ENCODE results near the gene PLEKHG4B.

Gene PLEKHG4B

DNA sequence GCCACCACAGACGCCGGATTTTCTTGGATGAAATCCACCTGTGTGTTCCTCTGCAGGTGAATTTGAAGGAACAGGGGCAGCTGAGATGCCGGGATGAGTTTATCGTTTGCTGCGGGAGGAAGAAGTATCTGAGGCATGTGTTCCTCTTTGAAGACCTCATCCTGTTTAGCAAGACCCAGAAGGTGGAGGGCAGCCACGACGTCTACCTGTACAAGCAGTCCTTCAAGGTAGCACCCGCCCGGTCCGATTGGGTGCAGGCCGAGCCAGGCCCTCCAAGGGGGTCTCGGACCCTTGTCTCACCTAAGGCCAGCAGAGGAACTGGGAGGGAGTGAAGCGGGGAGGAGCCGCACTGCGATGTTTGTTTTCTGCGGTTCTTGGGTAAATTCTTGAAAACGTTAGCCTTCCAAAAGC is 80.9 kb downstream of the PLEKHG4B start:
- no peak for DNase-seq (ENCODE audit: low spot score)

DNA sequence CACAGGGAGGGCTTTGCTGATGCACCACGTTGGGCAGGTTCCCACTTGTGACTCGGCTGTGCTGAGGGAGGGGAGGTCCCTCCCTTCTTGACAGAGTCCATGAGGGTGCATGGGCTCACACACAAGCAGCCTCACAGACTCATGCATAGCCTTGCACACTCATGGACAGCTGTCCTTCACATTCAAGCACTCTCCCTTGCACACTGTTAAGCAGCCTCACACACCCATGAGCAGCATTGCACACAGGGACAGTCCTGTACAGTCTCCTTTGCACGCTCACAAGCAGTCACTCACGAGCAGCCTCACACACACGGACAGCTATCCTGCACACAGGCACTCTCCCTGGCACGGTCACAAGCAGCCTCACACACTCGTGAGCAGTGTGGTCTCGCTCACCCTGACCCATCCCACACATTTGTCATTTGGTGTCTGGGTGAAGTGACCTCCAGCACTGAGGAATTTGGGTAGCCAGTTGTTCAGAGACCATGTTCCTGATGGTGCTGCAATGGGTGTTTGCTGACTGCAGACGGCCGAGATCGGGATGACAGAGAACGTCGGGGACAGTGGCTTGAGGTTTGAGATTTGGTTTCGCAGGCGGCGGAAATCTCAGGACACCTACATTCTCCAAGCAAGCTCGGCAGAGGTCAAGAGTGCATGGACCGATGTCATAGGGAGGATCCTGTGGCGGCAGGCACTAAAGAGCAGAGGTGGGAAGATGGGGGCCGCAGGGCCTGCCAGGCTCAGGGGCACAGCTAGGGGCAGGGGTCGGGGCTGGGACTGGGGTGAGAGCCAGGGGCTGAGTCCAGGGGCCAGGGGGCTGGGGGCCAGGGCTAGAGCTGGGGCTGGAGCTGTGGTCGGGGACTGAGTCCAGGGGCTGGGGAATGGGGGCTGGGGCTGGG is 81.7 kb downstream of the PLEKHG4B start:
- DNase-seq (ENCODE audit: low spot score) = no peak

DNA sequence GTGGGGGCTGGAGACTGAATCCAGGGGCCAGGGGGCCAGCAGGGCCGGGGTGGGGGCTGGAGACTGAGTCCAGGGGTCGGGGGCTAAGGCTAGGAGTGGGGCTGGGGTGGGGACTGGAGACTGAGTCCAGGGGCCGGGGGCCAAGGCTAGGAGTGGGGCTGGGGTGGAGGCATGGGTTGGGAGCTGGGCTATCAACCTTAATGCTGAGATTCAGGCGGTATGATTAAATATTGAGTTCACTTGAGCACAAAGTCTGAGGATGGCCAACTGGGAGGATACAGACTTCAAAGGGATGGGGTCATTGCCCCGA is 82.3 kb downstream of the PLEKHG4B start:
- DNase-seq (ENCODE audit: low spot score) = no peak

DNA sequence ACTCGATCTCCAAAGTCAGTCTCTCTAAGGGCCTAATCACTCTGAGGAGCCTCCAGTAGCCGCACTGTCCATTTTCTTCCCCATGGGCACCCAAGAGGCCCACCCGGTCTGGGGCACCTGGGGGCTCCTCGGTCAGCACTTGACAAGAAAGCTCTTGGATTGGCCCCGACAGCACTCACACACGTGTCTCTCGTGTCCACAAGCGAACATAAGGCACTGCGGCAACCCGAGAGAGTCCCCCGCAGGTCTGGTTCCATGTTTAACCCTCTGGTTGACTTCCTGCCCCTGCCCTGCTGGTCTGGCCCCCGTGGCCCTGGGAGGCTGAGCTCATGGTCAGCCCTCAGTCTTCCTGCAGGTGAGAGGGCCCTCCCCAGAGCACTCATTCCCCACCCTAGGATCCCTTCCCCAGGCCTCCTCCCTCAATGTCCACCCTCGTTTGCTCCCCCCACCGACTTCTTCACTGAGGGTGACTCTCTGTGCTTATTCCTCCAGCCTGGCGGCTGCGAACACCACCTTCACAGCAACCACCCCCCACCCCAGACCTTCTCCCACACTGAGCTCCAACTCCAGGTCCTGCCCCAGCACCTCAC is 83.0 kb downstream of the PLEKHG4B start:
- DNase-seq (ENCODE audit: low spot score) = no peak

DNA sequence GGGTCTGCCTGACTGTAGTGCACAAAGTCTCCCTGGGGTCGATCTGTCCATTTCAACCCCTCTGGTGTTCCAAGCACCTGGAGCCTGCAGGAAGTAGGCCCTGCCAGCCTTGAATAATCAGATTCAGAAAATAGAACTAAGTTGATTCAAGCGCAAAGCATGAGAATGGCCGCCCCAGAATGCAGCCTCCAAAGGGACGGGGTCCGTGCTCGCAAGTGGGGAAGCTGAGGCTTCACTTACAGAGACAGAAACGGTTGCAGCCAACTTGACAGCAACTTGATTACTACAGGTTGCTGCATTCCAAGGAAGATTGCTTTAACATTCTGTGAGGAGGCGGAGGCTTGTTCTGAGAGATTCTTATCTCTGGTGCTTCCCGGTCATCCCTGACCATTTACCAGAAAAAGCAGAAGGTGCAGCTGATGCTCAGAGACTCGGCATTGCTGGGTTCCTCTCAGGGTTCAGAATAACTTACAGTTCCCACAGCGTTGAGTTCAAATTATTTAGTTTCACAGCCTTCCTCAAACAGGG is 84.4 kb downstream of the PLEKHG4B start:
- no peak for DNase-seq (ENCODE audit: low spot score)

DNA sequence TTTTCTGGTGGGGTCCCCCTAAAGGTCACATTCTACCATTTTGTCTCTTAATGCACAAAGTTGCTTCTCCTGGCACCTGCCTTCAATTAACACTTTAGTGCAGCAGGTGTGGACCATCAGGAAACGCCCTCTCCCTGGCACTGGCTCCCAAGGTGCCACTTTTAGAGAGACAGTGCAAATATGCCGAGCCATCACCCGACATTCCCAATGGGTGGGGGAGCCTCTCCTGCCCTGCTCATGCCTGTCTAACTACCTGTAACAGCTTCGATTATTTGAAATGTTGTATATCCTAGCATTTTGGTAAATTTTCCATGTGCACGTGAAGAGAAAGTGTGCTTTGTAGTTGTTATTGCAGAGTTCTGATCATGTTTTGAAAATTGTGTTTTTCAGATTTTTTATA is 86.1 kb downstream of the PLEKHG4B start:
- DNase-seq (ENCODE audit: low spot score) = no peak

DNA sequence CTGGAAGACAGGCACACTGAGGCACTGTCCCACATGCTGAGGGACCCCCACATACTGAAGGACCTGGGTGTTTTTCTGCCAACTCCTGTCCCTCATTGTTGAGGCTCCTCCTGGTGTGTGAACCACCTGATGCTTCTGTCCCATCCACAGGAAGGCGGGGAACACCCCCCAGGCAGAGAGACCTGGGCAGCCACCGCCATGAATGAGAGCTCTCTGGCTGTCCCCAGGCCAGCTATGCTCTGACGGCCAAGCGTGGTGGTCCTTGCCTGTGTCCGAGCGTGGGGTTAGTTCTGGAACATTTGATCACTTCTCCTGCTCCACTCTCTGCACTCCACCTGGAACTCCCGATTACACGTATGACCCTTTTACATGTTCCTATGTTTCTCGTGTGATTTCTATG is 87.4 kb downstream of the PLEKHG4B start:
- DNase-seq (ENCODE audit: low spot score) = no peak

DNA sequence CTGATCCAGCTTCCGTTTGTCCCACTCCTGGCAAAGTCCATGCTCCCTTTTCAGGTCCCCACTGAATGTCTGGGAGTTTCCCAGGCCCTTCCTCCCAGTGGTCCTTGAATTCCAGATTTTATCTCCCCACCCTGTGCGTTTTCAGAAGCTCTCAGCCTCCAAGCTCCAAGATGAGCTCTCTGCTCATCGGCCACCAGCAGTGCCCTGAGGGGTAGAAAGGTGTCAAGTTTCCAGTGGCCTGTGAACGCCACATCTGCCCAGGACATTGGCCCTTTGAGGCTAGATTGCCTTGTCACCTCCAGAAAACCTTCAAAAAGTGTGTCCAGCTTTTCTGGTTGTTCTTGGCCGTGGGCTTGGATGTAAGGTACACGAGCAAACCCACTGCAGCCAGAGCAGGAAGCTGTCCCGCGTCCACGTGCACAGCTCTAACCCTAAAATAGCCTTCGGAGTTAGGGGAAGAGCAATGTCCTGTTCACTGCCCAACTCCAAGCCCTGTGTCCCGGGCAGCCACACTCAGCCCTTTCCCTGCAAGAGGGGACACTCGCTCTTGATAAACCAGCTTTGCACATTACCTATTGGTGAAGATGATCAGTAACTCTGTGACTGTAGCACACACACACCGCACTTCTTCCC is 88.4 kb downstream of the PLEKHG4B start:
- no peak for DNase-seq (ENCODE audit: low spot score)

DNA sequence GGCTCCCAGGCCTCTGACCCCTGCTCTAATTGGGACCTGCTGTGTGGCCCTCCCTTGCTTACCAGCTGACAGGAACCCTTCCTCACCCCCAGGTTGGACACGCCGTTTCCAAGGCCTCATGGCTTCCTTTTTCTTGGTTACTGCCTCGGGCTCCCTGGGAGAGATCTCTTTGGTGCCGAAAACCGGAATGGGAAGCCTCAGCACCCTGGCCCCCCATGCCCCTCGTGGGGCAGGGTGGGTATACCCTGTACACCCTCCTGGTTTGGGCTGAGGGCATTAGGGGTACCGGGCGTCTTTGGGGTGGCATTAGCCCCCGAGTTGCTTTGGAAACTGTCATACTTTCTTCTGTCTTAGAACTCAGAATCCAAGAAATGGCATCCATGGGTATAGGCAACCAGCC is 89.2 kb downstream of the PLEKHG4B start:
- no peak for DNase-seq (ENCODE audit: low spot score)

DNA sequence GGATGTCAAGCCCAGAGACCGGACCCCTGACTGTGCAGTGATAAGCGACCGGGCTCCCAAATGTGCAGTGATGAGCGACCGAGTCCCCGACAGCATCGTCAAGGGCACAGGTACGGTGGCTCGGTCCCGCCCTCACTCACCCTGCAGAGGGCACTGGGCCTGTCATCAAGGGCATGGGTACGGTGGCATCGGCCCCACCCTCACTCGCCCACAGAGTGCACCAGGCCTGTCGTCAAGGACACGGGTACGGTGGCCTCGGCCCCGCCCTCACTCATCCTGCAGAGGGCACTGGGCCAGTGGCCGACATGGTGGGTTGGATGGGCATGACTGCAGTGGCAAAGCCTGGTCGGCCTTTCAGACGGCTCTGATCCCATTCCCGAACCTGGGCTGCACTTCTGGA is 89.6 kb downstream of the PLEKHG4B start:
- no peak for DNase-seq (ENCODE audit: low spot score)

DNA sequence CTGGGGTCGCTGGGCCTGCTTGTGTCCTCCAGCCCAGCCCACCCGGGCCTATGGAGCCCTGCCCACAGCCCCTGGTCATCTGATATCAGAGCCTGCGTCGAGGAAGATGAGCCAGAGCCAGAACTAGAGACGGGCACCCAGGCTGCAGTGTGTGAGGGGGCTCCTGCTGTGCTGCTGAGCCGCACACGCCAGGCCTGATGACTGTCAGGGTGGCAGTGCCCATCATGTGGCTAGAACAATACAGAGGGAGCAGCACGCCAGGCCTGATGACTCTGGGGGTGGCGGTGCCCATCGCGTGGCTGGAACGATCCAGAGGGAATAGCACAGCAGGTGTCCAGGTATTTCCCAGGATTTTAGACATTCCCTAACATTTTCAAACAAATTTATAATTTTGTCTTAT is 90.2 kb downstream of the PLEKHG4B start:
- no peak for DNase-seq (ENCODE audit: low spot score)

DNA sequence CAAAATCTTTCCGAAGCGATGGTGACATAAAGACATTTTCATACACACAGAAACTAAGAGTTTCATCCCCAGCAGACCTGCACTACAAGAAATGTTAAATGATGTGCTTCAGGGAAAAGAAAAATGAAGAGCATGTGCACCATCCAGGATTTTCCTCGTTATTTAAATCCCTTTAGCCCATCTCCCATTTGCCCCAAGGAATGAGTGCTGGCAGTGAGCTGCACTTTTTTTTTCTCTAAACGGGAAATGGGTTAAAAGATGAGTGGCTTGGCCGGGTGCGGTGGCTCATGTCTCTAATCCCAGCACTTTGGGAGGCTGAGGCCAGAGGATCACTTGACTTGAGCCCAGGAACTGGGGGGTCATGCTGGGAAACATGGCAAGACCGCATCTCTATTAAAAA is 92.5 kb downstream of the PLEKHG4B start:
- no peak for DNase-seq (ENCODE audit: low spot score)

DNA sequence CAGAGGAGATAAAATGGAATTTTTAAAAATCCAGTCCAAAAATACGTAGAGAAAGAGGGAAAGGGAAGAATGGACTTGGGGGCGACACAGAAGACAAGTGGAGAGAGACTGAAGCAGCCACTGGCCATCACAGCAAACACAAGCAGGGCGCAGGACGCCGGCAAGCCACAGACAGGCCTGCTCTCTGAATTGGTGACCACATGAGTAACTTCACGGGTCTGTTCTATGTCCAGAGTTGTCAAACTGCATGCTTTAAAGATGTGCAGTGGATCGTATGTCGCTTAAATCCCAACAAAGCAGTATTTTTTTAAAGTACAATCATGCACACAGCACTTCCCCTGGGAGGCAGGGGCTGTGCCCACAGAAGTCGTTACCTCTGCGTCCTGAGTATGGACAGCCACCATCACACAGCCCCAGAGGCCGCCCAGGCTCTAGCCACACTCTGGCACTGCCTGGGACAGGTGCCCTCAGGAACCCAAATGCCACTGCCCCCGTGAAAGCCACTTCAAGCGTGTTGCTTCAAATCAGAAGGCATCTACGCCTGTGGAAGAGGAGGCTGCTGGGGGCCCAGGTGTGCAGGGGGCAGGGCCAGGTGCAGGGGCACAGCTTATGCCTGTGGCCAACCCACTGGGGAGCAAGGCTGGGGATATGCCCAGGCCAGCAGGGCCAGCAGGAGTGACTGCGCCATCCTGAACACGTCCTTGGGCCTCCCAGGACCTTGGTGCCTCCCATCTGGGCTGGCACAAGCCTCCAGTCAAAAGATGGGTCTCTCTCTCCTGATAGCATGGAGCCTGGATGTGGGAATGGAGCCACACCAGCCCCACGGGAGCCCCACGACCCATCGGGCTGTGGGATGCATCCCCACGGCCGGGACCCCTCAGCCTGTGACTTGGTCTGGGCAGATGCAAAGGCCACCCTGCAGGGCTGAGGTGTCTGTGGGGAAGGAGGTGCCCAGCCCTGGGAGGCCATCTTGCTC is 93.4 kb downstream of the PLEKHG4B start:
- DNase-seq (ENCODE audit: low spot score) = no peak

DNA sequence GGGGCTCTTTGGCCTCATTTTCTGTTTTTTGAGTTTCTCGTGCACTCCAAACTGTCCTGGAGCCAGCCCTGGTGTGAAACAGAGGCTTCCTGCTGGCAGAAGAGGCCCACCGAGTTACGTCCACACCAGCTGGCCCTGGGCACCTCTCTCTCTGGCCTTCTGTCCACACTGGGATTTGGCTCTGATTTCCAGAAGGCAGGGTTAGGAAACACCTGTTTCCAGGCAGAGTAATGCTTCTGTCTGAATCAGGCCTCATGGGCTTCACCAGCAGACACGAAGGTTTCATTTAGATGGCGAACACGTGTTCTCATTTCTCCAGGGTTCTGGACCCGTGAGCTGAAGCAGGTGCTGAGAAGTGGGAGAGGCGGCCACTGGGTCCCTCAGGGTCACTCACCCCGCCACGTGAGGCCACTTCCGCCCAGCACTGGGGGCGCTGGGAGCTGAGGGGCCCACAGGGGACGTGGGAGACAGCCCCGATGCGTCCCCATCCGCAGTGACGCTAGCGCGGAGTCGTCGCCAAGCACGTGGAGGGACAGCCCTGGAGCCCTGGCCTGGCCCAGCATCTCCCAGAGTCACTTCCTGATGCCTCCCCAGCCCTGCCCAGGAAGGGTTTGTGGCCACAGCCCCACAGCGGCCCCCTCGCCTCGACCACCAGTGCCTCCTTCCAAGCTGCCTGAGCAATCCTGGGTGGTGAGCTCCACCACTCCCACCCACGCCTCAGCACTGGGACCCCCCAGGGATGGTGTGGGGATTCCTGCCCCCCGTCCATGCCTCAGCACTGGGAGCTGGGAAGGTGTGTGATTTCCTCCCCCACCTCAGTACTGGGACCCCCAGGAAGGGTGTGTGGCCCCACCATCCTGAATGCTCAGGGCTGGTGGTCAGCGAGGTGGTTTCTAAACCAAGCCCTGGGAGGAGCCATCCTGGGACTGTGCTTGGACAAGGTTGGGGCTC is 94.4 kb downstream of the PLEKHG4B start:
- DNase-seq (ENCODE audit: low spot score) = no peak

DNA sequence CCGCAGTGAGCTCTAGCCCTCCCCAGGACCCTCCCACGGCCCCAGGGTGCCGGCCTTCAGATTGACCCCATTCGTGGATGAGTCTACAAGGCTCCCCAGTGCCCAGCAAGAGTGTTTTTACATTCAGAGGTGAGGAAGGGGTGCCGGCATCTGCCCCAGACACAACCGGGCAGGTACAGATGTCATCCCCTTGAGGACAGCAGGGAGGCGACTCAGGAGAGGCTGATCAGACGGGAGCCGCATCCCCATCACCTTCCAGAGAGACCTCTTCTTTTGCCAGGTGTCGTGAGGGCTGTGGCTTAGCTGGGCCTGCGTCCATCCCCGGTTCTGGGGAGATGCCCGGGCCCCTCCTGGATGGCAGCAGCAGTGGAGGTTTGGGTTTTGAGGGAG is 95.1 kb downstream of the PLEKHG4B start:
- DNase-seq (ENCODE audit: low spot score) = no peak

DNA sequence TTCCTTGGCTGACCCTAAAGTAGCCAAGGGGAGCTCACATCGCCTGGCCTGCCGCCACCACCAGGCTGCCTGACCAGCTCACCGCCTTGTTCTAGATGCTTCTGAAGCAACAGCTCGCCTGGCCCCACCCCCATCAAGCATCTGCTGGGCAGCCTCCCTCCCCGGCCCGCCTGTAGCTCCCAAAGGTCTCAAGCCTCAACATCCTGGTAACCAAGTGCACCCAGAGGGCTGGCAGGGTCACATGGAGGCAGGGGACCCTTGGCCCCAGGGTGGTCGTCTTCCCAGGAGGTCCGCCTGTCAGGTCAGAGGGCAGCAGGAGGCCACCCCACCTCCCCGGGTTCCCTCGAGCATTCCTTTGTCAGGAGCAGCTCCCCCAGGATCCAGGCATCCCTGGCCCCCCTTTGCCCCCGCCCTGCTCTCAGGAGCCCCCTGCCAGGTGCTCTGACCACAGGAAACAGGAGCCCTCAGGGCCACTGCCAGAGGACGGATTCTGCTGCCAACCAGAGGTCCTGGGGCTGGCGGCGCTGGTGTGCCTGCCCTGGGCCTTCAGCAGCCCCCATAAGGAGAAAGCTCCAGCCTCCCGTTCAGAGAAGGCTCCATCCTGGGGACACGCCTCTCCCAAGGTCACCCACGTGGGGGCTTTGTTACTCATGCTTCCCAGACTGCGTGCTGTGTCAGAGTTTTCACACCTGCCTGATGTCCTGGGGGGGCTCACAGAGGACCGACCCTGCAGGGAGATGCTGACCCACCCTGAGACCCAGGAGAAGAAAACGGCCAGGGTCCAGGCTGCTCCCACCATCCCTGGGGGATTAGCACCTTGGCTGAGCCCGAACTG is 95.9 kb downstream of the PLEKHG4B start:
- DNase-seq (ENCODE audit: low spot score) = no peak

DNA sequence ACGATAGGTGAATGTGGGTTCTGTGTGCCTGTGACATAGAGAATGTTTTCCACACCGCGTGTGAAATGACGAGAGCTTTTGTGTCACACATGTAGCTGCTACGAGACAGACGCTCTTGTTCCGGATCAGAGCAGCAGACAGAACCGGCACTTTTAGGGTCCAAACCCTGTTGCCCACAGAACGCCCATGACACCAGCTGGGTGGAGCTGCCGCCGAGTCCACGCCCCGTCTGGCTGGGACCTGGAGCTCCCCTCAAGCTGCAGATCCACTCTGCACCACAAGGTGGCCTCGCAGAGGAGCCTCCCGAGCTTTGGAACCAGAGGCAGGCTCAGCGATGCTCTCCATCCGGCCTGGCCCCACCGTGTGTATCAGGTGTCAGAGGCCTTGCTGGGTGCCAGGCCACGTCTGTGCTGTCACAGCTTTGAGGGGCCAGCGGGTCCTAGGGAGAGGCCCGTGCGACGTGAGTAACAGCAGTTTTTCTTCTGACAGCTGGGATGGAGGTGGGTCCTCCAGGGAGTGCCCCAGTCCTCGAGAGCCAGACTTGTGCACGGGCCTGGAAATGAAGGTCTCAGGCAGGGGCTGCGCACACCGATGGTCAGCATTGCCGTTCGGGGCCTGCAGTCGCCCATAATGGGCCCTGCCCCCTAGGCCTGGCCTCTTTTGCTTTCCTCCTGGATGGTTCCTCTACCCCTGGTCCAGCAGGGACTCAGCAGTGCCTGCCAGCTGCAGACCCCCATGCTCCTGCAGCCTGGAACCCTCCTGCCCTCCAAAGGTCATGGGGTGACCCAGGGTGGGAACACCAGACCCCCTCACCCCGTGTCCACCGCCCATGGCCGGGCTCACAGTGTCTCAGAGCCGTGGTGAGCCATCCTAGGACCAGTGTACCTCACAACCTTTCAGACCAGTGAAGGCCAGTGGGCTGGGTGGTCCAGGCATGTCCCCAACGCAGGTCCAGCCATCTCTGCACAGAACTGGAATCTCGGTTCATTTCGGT is 96.8 kb downstream of the PLEKHG4B start:
- DNase-seq (ENCODE audit: low spot score) = peak; percentile 97

DNA sequence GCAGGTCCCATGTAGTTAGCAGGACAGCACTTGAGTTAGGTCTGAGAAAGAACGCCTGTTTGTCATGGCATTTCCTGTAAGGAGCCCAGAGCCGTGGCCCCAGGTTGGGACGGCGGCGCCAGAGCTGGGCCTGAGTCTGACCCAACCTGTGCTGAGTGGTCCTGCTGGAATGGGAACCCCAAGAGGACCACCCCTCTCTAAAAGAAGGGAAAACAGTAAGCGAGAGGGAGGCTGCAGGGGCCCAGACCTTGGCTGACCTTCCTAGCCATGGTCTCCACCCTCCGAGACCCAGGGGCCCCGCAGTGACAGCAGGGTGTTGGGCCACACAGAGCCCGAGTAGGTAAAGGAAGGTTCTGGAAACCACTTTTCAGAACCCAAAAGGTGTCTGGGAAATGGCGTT is 97.5 kb downstream of the PLEKHG4B start:
- no peak for DNase-seq (ENCODE audit: low spot score)

DNA sequence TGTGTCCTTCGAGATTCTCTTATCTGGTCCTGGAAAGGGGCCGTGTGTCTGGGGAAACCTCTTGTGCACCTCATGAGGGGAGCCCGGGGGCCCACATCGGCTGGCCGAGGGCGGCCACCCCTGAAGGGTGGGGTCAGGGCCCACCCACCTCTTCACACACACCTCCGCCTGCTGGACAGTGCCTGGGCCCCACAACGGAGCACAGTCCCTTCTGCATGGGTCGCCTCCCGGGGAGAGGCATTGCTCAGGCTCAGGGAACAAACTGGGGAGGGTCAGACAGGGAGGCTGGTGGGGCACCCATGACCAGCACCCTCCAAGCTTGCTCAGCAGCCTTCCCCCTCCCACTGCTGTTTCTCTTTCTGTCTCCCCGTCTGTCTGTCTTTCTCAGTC is 98.0 kb downstream of the PLEKHG4B start:
- no peak for DNase-seq (ENCODE audit: low spot score)

All from AG20443 (cell line).